HG03342 (cell line): ENCODE measurements around the gene IDS.

ENCODE experiments used
- ATAC-seq: cut with Tn5 transposase; IDR thresholded peaks from one replicate; pipeline ENCODE4 v1.9.1; 2021; ENCODE audit warnings: mild to moderate bottlenecking, moderate library complexity; ENCODE audit not compliant: unreplicated experiment

IDS gene

DNA sequence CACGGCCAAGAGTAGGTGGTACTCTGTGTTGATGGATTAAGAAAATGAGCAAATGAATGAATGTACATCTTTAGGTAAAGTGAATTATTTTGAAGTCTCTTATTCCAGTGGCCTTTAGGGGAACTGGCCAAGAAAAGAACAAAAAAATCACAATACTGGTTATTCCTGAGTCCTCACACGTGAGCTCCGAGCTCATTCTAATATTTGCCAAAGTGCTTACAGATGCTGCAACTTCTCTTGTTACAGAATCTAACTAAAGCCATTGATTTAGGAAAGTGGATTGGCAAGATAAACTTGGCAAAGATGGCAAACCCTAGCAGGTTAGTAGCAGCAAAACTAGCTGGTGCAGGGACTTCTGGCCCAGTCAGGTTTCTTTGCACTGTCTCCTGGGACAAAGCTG, 37.6 kb downstream of the IDS start:
- ATAC-seq = no peak

DNA sequence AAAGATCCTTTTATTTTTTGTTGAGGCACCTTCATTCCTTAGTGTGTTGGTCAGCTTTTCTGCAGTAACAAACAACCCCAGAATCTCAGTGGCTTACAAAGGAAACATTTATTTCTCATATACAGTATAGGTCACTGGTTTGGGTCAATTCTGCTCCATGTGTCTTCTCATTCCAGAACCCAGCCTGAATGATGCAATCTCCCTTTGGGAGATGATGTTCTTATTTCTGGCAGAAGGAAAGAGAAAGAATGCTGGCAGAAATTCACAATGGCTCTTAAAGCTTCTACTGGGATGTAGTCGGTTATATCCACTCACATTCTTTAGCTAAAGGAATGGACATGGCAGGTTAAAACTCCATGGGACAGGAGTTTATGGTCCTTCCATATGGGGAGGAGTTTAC, 42.3 kb downstream of the IDS start:
- no peak for ATAC-seq

DNA sequence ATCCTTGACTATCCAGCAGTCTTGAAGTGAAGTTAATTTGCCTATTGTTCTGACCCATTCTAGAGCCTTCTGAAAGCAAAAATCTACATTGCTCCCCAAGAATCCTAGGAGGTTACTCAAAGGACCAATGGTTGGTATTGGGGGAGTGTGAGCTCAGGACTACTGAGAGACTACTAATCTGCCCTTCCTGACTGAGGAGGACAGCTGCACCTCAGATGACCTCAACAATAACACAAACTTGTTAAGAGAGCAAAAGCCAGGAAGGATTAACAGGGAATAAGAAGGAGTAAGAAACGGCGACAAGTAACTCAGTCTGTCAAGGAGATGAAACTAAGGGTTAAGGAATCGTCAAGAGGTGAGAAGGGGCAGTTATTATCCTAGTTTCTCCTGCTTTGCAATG, 43.4 kb downstream of the IDS start:
- ATAC-seq = no peak

DNA sequence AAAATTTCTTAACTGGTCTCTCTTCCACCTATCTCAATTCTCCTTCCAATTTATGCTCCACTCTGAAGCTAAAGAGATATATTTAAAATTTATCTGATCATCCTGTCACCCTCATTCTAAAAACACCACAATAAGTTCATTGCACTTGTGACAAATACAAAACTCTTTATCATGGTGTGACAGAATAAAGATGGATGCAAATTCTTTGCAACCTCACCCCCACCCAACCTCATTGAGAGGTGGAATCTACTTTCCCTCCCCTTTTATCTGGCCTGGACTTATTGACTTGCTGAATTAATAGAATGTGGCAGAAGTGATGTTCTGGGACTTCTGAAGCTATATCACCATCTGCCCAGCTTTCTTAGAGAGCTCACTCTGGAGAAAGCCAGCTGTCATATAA, 46.5 kb downstream of the IDS start:
- ATAC-seq = no peak

DNA sequence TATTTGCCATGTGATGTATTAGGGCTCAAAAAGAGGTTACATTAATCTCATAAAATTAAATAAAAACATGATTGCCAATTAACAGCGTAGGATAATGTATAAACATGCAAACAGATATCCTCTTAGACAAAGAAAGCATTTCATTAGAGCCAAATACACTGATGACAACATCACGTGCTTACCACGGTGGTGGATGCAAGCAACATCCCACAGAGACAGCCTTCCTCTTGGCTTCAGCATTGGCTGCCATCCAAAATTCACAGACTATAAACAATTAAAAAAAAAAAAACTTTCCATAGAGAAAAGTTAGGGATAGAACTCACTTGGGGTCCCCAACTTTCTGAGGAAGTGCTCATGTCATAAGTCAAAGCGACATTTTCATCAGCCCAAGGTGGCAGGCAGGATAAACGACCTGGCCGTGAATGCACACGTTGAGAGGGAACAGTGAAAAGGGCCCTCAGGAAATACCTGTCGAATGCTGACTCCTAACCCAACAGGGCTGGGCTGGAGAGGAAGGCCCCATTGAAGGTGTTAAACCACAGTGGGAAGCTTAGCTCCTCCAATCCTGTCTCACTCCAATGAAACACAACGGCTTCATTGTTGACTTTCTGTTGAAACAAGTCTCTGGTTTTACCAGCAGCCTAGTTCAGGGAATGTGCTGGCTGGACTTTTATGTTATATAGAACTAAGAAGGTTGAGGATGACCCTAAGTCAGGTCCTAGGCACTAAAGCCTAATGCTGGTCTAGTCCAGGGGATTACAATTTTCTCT, 48.4 kb downstream of the IDS start:
- no peak for ATAC-seq

- ATAC-seq = no peak
Measured at GRCh38 chrX:149455934-149456333, 49.2 kb downstream of the IDS start.

DNA sequence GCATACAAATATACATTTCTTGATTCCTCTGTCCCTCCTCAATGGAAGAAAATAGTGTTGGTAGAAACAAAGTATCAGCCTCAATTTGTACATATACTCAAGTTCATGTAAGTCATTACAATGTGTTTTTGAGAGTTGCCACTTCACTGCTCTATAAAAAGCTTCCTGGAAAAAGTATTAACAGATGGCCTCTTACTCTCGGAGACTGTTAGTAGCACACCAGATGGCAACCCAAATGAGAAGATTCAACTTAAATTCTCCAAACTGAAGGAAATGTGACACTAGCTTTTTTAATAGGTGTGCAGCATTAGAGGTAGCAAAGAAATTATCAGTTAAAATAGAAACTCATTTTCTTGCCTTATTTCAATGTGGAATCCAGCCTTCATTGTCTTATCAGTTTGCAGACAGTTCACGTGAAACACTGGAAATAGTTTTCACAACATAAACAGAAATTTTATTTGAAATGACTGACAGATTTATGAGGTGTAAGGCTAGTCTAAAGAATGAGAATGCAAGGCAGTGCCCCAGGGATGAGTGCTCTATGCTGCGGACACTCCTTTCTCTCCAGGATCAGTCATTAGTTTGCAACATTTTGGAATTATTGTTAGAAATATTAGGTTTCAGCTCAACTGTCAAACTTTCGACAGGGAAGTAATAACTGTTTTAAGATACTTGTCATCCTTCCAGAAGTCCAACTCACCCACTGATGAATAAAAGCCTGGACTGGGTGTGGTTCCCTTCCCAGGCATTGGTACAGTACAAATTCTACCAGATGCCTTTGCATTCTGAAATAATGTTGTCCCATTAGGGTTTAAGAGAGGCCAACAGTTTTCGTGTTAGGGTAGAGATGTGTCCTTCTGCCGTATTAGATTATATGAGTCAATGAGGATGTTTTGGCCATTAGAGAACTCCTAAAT, 50.9 kb downstream of the IDS start:
- no peak for ATAC-seq

- no peak for ATAC-seq
Measured at GRCh38 chrX:149453030-149453429, 52.1 kb downstream of the IDS start.

DNA sequence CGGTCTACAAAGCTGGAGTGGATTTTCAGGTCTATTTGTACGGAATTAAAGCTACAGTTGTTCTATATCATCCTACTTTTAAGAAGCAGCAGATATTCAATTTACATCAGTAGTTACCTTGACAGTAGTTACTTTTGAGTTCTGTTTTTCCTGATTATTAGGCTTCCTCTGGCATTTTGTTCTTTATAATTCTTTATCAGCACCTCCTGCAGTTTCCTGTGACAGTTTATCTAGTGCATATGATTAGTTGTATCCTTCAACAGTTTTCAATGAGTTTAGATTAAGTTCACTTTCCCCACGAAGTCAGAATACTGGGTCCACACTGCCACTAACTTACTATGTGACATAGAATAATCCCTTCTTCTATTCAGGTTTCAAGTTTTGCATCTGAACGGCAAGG, 71.7 kb downstream of the IDS start:
- ATAC-seq = no peak

DNA sequence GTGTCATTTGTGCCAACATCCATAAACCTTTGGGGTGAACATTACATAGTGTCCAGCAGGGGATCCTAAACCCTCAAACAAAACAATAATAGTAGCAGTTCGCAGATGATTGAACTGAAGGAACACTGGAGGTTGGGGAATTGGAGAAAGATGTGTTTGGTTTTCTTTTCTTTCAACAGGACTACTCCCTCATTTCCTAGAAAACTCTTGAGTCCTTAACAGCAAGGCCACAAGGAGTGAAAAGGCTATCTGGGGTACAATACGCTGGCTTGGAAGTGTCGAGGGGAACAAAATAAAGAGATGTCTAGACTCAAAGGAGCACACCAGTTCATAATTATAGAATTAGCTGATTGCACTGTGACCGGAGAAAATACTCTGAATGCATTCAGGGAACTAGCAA, 72.1 kb downstream of the IDS start:
- no peak for ATAC-seq
